Measurements from ENCODE around the gene CT55. TPM values are rescaled to one million over a fixed set of nuclear protein-coding genes. Genes with fewer than 3 reads are reported as not detected.

The CT55 gene
- total RNA-seq, 1 donor from 2014 or later, result not detected

DNA sequence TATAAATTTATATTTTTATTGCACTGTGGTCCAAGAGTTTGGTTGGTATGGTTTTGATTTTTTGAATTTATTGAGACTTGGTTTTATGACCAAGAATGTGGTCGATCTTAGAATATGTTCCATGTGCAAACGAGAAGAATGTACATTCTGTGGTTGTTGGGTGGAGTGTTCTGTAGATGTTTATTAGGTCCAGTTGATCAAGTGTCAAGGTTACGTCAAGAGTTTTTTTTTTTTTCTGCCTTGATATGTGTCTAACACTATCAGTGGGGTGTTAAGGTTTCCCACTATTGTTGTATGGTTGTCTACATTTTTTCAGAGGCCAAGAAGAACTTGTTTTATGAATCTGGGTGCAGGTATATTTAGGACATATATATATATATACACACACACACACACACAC lies 61.6 kb downstream of the CT55 start:
- H3K4me2 ChIP-seq, result no peak overlapping the region
- H3K79me2 ChIP-seq (ENCODE audit: low read depth), result no peaks in the 10 kb centered on the region
- H4K20me1 ChIP-seq (ENCODE audit: low read depth), result no peaks in the 10 kb centered on the region
- no peaks in the 10 kb centered on the region for H3K4me1 ChIP-seq
- Mint-ChIP-seq H3K27me3 (ENCODE audit: insufficient read depth, low read depth) (peaks cover 2% of the 10 kb centered on the region), H3K27ac (no peak overlapping the region), H3K9me3 (peaks cover 6% of the 10 kb centered on the region), H3K36me3 (no peaks in the 10 kb centered on the region), H3K4me3 (no peak overlapping the region), H3K4me1 (no peaks in the 10 kb centered on the region)
- peaks cover under 1% of the 10 kb centered on the region for H3F3A ChIP-seq (ENCODE audit: low read depth)
- H3K9ac ChIP-seq, result no peak overlapping the region
- no peak overlapping the region for H3K27ac ChIP-seq
- H3K27me3 ChIP-seq, result no peaks in the 10 kb centered on the region
- H2AFZ ChIP-seq (replicated peaks), result no peak overlapping the region
- H3K36me3 ChIP-seq, result no peaks in the 10 kb centered on the region
- DNase-seq (ENCODE audit: low spot score), result no peak
- peaks cover 4% of the 10 kb centered on the region for H3K9me3 ChIP-seq (ENCODE audit: low read depth)
- TF ChIP-seq, protein P1, sequence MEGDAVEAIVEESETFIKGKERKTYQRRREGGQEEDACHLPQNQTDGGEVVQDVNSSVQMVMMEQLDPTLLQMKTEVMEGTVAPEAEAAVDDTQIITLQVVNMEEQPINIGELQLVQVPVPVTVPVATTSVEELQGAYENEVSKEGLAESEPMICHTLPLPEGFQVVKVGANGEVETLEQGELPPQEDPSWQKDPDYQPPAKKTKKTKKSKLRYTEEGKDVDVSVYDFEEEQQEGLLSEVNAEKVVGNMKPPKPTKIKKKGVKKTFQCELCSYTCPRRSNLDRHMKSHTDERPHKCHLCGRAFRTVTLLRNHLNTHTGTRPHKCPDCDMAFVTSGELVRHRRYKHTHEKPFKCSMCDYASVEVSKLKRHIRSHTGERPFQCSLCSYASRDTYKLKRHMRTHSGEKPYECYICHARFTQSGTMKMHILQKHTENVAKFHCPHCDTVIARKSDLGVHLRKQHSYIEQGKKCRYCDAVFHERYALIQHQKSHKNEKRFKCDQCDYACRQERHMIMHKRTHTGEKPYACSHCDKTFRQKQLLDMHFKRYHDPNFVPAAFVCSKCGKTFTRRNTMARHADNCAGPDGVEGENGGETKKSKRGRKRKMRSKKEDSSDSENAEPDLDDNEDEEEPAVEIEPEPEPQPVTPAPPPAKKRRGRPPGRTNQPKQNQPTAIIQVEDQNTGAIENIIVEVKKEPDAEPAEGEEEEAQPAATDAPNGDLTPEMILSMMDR (IDR thresholded peaks at IDR 0.05), result no peak
- TF ChIP-seq EZH2phosphoT487 (IDR thresholded peaks at IDR 0.05) (no peak), EZH2 (IDR thresholded peaks at IDR 0.05) (no peak)
- no peak overlapping the region for H3K4me3 ChIP-seq

Other genes starting within 250 kb of the CT55 start
- 0.09 TPM in 1 of 2 replicates, not detected in the other for gene SMIM10, start 180.4 kb downstream of the CT55 start, total RNA-seq (ENCODE audit: low replicate concordance)
- 3.2 and 4.8 TPM in 2 replicates for gene RTL8B, start 148.9 kb downstream of the CT55 start, total RNA-seq (ENCODE audit: low replicate concordance)
- gene RTL8C, start 139.0 kb downstream of the CT55 start, total RNA-seq (ENCODE audit: low replicate concordance), result 7.4 and 29.5 TPM in 2 replicates
- gene RTL8A, start 119.3 kb downstream of the CT55 start, total RNA-seq (ENCODE audit: low replicate concordance), result 6.0 and 14.6 TPM in 2 replicates
- 1.0 and 3.5 TPM in 2 replicates for gene SMIM10L2B, start 72.7 kb downstream of the CT55 start, total RNA-seq (ENCODE audit: low replicate concordance)
- not detected in 2 replicates for gene ETDB, start 50.9 kb downstream of the CT55 start, total RNA-seq (ENCODE audit: low replicate concordance)
- gene ETDA, start 80.7 kb upstream of the CT55 start, total RNA-seq (ENCODE audit: low replicate concordance), result not detected in 2 replicates
- gene ETDC, start 138.1 kb upstream of the CT55 start, total RNA-seq (ENCODE audit: low replicate concordance), result not detected in 2 replicates
- 6.7 and 7.7 TPM in 2 replicates for gene ZNF75D, start 172.7 kb upstream of the CT55 start, total RNA-seq (ENCODE audit: low replicate concordance)
- gene ZNF449, start 173.4 kb upstream of the CT55 start, total RNA-seq (ENCODE audit: low replicate concordance), result 17.4 and 32.2 TPM in 2 replicates

Measured in neural progenitor cell (in vitro differentiated cells).